ENCODE measurements around the gene CAMK2G.

CAMK2G gene

DNA sequence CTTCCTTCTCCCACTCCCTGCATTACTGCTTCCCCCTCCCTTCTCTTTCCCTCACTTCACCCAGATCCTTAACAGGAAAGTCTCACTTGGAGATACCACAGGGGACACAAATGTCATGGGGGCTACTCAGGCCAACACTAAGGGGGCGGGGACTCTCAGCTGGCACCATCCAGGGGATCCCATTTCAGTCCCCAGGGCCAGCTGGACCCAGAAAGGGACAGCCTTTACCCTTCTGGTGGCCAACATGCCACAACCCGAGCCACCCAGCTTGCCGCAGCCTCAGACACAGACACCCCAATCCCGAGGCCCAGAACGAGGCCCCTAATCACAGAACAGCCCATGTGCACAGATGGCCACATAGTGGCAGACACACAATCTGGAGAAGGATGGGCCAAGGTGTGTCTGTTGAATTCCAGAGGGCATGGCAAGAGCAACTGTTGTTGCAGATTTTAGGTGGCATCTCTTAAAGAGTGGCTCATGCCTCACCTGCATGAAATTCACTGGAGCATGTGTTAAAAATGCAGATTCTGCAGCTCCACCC lies 5.6 kb downstream of the CAMK2G start:
- Histone ChIP-seq H3K27ac (ENCODE audit: low read depth, low read length) (no peak overlapping the region), H3K27me3 (ENCODE audit: control insufficient read depth, low read length) (no peaks in the 10 kb centered on the region), H4K20me1 (ENCODE audit: control insufficient read depth, insufficient read depth, low read depth, low read length) (peaks cover 4% of the 10 kb centered on the region; the same call in 1 of the 2 replicates), H3K79me2 (ENCODE audit: control insufficient read depth, low read length) (peaks cover 8% of the 10 kb centered on the region), H3K9me3 (ENCODE audit: control insufficient read depth, insufficient read depth, low read length) (no peaks in the 10 kb centered on the region), H3K9me2 (replicated peaks; ENCODE audit: control insufficient read depth, low read length) (no peaks in the 10 kb centered on the region), H3K4me3 (ENCODE audit: low read length) (no peak overlapping the region), H3K4me1 (ENCODE audit: control insufficient read depth, low read length) (peaks cover 30% of the 10 kb centered on the region), H3K36me3 (ENCODE audit: control insufficient read depth, low read length) (peaks cover 13% of the 10 kb centered on the region), H3F3A (ENCODE audit: control insufficient read depth, insufficient read depth) (peaks cover 11% of the 10 kb centered on the region), H3K4me2 (ENCODE audit: low read length) (no peak overlapping the region)
- no peak for TF ChIP-seq EZH2phosphoT487 (IDR thresholded peaks at IDR 0.05; ENCODE audit: borderline replicate concordance, low read length)
- TF ChIP-seq, protein P1, sequence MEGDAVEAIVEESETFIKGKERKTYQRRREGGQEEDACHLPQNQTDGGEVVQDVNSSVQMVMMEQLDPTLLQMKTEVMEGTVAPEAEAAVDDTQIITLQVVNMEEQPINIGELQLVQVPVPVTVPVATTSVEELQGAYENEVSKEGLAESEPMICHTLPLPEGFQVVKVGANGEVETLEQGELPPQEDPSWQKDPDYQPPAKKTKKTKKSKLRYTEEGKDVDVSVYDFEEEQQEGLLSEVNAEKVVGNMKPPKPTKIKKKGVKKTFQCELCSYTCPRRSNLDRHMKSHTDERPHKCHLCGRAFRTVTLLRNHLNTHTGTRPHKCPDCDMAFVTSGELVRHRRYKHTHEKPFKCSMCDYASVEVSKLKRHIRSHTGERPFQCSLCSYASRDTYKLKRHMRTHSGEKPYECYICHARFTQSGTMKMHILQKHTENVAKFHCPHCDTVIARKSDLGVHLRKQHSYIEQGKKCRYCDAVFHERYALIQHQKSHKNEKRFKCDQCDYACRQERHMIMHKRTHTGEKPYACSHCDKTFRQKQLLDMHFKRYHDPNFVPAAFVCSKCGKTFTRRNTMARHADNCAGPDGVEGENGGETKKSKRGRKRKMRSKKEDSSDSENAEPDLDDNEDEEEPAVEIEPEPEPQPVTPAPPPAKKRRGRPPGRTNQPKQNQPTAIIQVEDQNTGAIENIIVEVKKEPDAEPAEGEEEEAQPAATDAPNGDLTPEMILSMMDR (IDR thresholded peaks at IDR 0.05; ENCODE audit: low read depth, low read length, poor library complexity, severe bottlenecking) = no peak

DNA sequence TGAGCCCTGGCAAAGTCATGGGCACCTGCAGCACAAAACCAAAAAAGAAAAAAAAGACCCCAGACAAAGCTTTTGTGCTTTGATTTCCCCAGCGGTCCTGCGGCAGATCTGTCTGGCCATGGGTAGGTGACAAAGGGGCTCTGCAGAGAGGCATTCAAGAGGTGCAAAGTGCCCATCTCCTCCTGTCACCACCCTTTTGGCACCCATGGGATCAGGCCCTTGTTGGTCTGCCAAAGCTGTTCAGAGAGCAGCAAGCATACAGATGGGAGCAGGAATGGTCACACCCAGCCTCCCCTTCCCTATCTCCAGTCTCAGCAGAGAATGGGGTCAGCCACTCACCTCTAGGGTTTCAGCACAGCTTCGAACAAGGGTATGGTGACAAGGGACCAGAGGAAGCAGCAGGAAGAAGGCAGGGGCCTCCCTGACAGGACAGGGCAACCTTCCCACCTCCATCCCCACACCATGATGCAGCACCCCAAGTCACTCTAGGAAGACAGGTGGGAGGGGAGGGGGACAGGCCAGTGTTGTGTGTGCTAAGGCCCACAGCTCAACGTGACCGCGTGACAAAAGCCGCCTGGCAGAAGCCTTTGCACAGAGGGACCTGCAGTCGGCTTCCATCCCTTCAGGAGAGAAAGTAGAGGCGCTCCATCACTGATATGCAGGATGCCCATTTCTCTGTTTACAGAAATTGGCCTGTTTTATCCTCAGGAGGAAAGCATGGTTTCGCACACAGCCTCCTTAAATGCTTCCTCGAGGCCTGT lies 6.3 kb downstream of the CAMK2G start:
- H3K9me2 ChIP-seq (replicated peaks; ENCODE audit: control insufficient read depth, low read length) = no peaks in the 10 kb centered on the region
- H3K27ac ChIP-seq (ENCODE audit: low read depth, low read length) = no peak overlapping the region
- H3K79me2 ChIP-seq (ENCODE audit: control insufficient read depth, low read length) = peaks cover 5% of the 10 kb centered on the region
- H3K27me3 ChIP-seq (ENCODE audit: control insufficient read depth, low read length) = no peaks in the 10 kb centered on the region
- no peak overlapping the region for H3K4me3 ChIP-seq (ENCODE audit: low read length)
- H3K36me3 ChIP-seq (ENCODE audit: control insufficient read depth, low read length) = peaks cover 11% of the 10 kb centered on the region
- H3K4me2 ChIP-seq (ENCODE audit: low read length) = no peak overlapping the region
- H3F3A ChIP-seq (ENCODE audit: control insufficient read depth, insufficient read depth) = peaks cover 11% of the 10 kb centered on the region
- H3K9me3 ChIP-seq (ENCODE audit: control insufficient read depth, insufficient read depth, low read length) = no peaks in the 10 kb centered on the region
- no peak for TF ChIP-seq EZH2phosphoT487 (IDR thresholded peaks at IDR 0.05; ENCODE audit: borderline replicate concordance, low read length)
- TF ChIP-seq, protein P1 (IDR thresholded peaks at IDR 0.05; ENCODE audit: low read depth, low read length, poor library complexity, severe bottlenecking) = no peak
- peaks cover 2% of the 10 kb centered on the region; the same call in 1 of the 2 replicates for H4K20me1 ChIP-seq (ENCODE audit: control insufficient read depth, insufficient read depth, low read depth, low read length)
- H3K4me1 ChIP-seq (ENCODE audit: control insufficient read depth, low read length) = peaks cover 26% of the 10 kb centered on the region

DNA sequence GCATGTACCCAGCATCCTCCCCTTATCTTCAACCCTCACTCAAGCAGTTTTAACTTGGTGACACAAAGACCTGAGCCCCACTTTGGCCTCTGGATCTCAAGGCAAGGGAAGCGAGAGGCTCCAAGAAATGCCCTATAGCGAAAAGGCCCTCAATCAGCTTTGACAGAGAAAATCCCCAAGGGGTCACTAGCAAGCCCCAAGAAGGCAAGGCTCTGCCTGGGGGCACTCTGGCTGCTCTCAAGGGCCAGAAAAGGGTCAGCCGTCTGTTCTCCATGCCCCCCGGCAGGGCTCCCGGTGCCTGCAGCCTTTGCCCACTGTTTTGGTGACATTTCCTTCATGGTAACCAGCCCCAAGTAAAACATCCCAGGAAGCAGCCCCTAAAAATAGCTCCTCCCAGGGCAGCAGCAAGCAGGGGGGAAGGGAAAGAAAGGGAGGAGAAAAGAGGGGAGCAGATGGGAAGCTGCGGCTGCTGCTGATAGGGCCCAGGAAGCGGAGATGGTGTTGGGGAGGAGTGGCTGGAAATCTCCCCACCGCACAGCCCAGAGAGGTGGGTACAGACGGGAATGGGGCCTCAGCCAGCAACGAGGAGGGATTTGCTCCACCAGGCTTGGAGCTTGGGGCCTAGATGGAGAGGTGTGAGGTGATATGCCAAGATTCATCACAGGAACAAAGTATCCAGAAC lies 7.1 kb downstream of the CAMK2G start:
- Histone ChIP-seq H3F3A (ENCODE audit: control insufficient read depth, insufficient read depth) (peaks cover 11% of the 10 kb centered on the region), H4K20me1 (ENCODE audit: control insufficient read depth, insufficient read depth, low read depth, low read length) (no peaks in the 10 kb centered on the region), H3K27me3 (ENCODE audit: control insufficient read depth, low read length) (no peaks in the 10 kb centered on the region), H3K27ac (ENCODE audit: low read depth, low read length) (no peak overlapping the region), H3K9me2 (replicated peaks; ENCODE audit: control insufficient read depth, low read length) (no peaks in the 10 kb centered on the region), H3K36me3 (ENCODE audit: control insufficient read depth, low read length) (peaks cover 9% of the 10 kb centered on the region; the same call in 1 of the 2 replicates), H3K4me3 (ENCODE audit: low read length) (no peak overlapping the region), H3K79me2 (ENCODE audit: control insufficient read depth, low read length) (peaks cover 2% of the 10 kb centered on the region; the same call in 1 of the 2 replicates), H3K4me1 (ENCODE audit: control insufficient read depth, low read length) (peaks cover 24% of the 10 kb centered on the region), H3K9me3 (ENCODE audit: control insufficient read depth, insufficient read depth, low read length) (no peaks in the 10 kb centered on the region), H3K4me2 (ENCODE audit: low read length) (no peak overlapping the region)
- TF ChIP-seq, protein P1 (IDR thresholded peaks at IDR 0.05; ENCODE audit: low read depth, low read length, poor library complexity, severe bottlenecking) = no peak
- TF ChIP-seq EZH2phosphoT487 (IDR thresholded peaks at IDR 0.05; ENCODE audit: borderline replicate concordance, low read length) = no peak

All from DOHH2 (cell line).